CD14-positive monocyte (primary cell): ENCODE results near the gene PANX2. TPM values are rescaled to one million over a fixed set of nuclear protein-coding genes. Genes with fewer than 3 reads are reported as not detected.

Experiments used
- DNase-seq, 3 donors: peaks; one replicate each; pipeline ENCODE4 v3.0.0-alpha.2; 2011 to 2022
- H2AFZ ChIP-seq: 2 replicates; pipeline ENCODE4 v1.6.0; 2012; ENCODE audit warnings: mild to moderate bottlenecking, low read depth, low read length, inconsistent platforms; ENCODE audit not compliant: insufficient read depth, poor library complexity, severe bottlenecking
- H3K27ac ChIP-seq, 2 donors: 1 replicate in 1 of 2; 2 replicates in 1 of 2; pipeline ENCODE4 v1.5.1; 2012 to 2013; ENCODE audit warnings: low read length in 2 of 2, control low read depth in 1 of 2, inconsistent platforms in 1 of 2, low read depth in 1 of 2, mild to moderate bottlenecking in 1 of 2
- H3K27me3 ChIP-seq, 2 donors: one replicate each; pipeline versions ENCODE4 v1.6.0 to v1.6.1; 2011 to 2013; ENCODE audit warnings: low read length in 2 of 2; ENCODE audit not compliant: control insufficient read depth in 2 of 2, insufficient read depth in 2 of 2
- H3K36me3 ChIP-seq, 2 donors: replicated peaks in 1 of 2; 1 replicate in 1 of 2; 2 replicates in 1 of 2; pipeline versions ENCODE4 v1.5.1 to v1.6.1; 2012 to 2013; ENCODE audit warnings: low read length in 2 of 2, control low read depth in 1 of 2, inconsistent platforms in 1 of 2, mild to moderate bottlenecking in 1 of 2; ENCODE audit not compliant: insufficient read depth in 2 of 2, control insufficient read depth in 1 of 2
- H3K4me1 ChIP-seq, 2 donors: 1 replicate in 1 of 2; 2 replicates in 1 of 2; pipeline versions ENCODE4 v1.5.1 to v1.6.1; 2012 to 2013; ENCODE audit warnings: low read length in 2 of 2, control low read depth in 1 of 2, inconsistent platforms in 1 of 2, mild to moderate bottlenecking in 1 of 2, moderate library complexity in 1 of 2; ENCODE audit not compliant: insufficient read depth in 2 of 2, control insufficient read depth in 1 of 2
- H3K4me2 ChIP-seq: replicated peaks from 2 replicates; pipeline ENCODE3; 2012; ENCODE audit warnings: low read length, moderate library complexity, mild to moderate bottlenecking; ENCODE audit not compliant: poor library complexity, severe bottlenecking; ENCODE audit errors: extremely low read depth
- H3K4me3 ChIP-seq, 3 experiments: fragments of 200-600 bp in 1 of 3; sonication (generic) in 1 of 3; replicated peaks in 1 of 3; 1 replicate in 2 of 3; 2 replicates in 1 of 3; pipeline ENCODE4 v1.5.1; 2011 to 2013; ENCODE audit warnings: low read length in 3 of 3, mild to moderate bottlenecking in 3 of 3, control low read depth in 2 of 3, low read depth in 2 of 3, inconsistent platforms in 1 of 3, moderate library complexity in 1 of 3
- H3K79me2 ChIP-seq: 2 replicates; pipeline ENCODE4 v1.6.0; 2012; ENCODE audit warnings: mild to moderate bottlenecking, control low read depth, inconsistent platforms, low read length, moderate library complexity; ENCODE audit not compliant: insufficient read depth
- H3K9ac ChIP-seq: 2 replicates; pipeline ENCODE4 v1.6.0; 2017; ENCODE audit warnings: low read length, mild to moderate bottlenecking; ENCODE audit not compliant: insufficient read depth, poor library complexity, severe bottlenecking
- H3K9me3 ChIP-seq, 2 donors: replicated peaks in 1 of 2; 1 replicate in 1 of 2; 2 replicates in 1 of 2; pipeline versions ENCODE4 v1.5.1 to v1.6.1; 2012 to 2013; ENCODE audit warnings: low read length in 2 of 2, control low read depth in 1 of 2; ENCODE audit not compliant: control insufficient read depth in 1 of 2, insufficient read depth in 1 of 2
- H4K20me1 ChIP-seq: 2 replicates; pipeline ENCODE4 v1.6.0; 2012; ENCODE audit warnings: mild to moderate bottlenecking, low read length, control low read depth, moderate library complexity; ENCODE audit not compliant: insufficient read depth
- H3K27ac Mint-ChIP-seq, 7 donors: one replicate each; pipeline ENCODE4 v1.8.0; 2020; ENCODE audit warnings: mild to moderate bottlenecking in 7 of 7, mixed read lengths in 7 of 7, moderate library complexity in 6 of 7, inconsistent platforms in 2 of 7
- H3K27me3 Mint-ChIP-seq, 3 donors: one replicate each; pipeline ENCODE4 v1.8.0; 2021 to 2022; ENCODE audit warnings: low read depth in 3 of 3, mild to moderate bottlenecking in 3 of 3, mixed read lengths in 3 of 3, moderate library complexity in 3 of 3, inconsistent platforms in 1 of 3
- H3K36me3 Mint-ChIP-seq, 2 donors: one replicate each; pipeline ENCODE4 v1.8.0; 2020; ENCODE audit warnings: mixed read lengths in 2 of 2, inconsistent platforms in 1 of 2, mild to moderate bottlenecking in 1 of 2
- H3K4me1 Mint-ChIP-seq: one replicate; pipeline ENCODE4 v1.8.0; 2020; ENCODE audit warnings: mild to moderate bottlenecking, mixed read lengths
- H3K4me3 Mint-ChIP-seq, 2 donors: one replicate each; pipeline ENCODE4 v1.8.0; 2020; ENCODE audit warnings: mild to moderate bottlenecking in 2 of 2, mixed read lengths in 2 of 2, moderate library complexity in 1 of 2
- H3K9me3 Mint-ChIP-seq, 7 donors: one replicate each; pipeline ENCODE4 v1.8.0; 2020 to 2022; ENCODE audit warnings: mixed read lengths in 7 of 7, mild to moderate bottlenecking in 6 of 7, moderate library complexity in 6 of 7, inconsistent platforms in 2 of 7
- CTCF ChIP-seq: fragments of 200-600 bp; IDR thresholded peaks from one replicate; pipeline ENCODE4 v1.8.0; 2022; ENCODE audit warnings: antibody characterized with exemption, mild to moderate bottlenecking
- WGBS: methylation state at CpG from one replicate; pipeline ENCODE4 v1.1.5; 2013; ENCODE audit warnings: missing lambda C conversion rate; ENCODE audit not compliant: insufficient coverage; 5-methylcytosine and 5-hydroxymethylcytosine counted together
- intact Hi-C, 2 donors: fragments of 100-400 bp; cut with micrococcal nuclease; formaldehyde crosslinking; loops; one replicate each; pipeline versions ENCODE4 v1.15.0 to v1.15.1; 2023
- polyA plus RNA-seq, 3 donors: library from polyadenylated mRNA; depleted of rRNA in 1 of 3; unstranded in 2 of 3; stranded (reverse) in 1 of 3; fragments of 300-500 nt in 2 of 3; fragments of >200 nt in 1 of 3; fragmentation: Illumina TruSeq in 2 of 3; gene quantifications; 1 replicate in 2 of 3; 2 replicates in 1 of 3; pipeline ENCODE4 v1.2.3, GENCODE V29; 2012 to 2021

PANX2 gene
- polyA plus RNA-seq, 3 donors: 0.05 to 6.0 TPM; not detected in 1

DNA sequence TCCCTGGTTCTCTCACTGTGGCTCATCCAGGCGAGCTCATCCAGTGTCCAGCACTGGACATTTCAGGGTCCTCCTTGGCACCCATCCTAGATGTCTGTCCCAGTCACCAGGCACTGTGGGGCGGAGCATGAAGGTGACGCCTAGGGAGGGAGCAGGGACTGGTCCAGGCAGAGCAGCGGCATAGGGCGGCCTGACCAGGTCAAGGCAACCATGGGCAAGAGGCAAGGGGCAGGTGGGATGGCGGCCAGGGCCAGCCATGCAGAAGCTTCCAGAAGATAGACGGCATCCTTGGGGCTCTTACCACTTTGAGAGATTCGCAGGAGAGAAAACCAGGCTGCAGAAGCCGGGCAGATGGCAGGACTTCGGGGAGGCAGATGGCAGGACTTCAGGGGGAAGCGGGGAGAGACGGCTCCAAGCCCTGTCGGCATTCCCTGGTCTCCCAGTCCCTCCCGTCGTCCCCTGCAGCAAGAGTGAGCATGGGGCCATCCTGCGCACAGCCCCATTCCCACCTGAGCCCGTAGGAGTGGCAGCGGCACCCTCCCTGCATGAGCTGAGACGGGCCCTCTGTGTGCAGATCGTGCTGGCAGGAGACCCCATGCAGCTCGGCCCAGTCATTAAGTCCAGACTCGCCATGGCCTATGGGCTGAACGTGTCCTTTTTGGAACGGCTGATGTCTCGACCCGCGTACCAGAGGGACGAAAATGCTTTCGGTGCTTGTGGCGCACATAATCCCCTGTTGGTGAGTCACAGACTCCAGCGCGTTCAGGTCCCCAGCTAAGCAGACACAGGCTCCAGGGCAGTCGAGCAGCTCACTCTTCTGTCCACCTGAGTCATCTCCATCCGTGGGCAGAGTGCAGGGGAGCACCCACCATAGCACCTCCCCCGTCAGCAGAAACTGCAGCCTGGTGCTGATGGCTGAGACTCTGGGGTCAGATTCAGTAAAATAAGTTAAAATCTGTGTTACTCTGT lies 20.1 kb upstream of the PANX2 start:
- Histone ChIP-seq H4K20me1 (no peaks in the 10 kb centered on the region), H3K9me3 (no peaks in the 10 kb centered on the region), H3K79me2 (no peaks in the 10 kb centered on the region), H3K36me3 (no peaks in the 10 kb centered on the region), H2AFZ (no peak overlapping the region), H3K4me3 (no peak overlapping the region), H3K9ac (no peak overlapping the region), H3K4me2 (no peak overlapping the region), H3K27me3 (no peaks in the 10 kb centered on the region), H3K4me1 (peaks cover 34 to 37% of the 10 kb centered on the region in 2 donors), H3K27ac (no peak overlapping the region)
- Mint-ChIP-seq H3K9me3 (no peaks in the 10 kb centered on the region), H3K36me3 (no peaks in the 10 kb centered on the region), H3K27ac (no peak overlapping the region), H3K4me3 (no peak overlapping the region), H3K27me3 (peaks cover 0 to 6% (median 0%) of the 10 kb centered on the region in 3 donors), H3K4me1 (peaks cover 36% of the 10 kb centered on the region)
- no peak for DNase-seq
- intact Hi-C loops: no loop called here
- no peak for TF ChIP-seq CTCF
- 94% methylated on average over 34 of the region's 35 CpGs for WGBS

DNA sequence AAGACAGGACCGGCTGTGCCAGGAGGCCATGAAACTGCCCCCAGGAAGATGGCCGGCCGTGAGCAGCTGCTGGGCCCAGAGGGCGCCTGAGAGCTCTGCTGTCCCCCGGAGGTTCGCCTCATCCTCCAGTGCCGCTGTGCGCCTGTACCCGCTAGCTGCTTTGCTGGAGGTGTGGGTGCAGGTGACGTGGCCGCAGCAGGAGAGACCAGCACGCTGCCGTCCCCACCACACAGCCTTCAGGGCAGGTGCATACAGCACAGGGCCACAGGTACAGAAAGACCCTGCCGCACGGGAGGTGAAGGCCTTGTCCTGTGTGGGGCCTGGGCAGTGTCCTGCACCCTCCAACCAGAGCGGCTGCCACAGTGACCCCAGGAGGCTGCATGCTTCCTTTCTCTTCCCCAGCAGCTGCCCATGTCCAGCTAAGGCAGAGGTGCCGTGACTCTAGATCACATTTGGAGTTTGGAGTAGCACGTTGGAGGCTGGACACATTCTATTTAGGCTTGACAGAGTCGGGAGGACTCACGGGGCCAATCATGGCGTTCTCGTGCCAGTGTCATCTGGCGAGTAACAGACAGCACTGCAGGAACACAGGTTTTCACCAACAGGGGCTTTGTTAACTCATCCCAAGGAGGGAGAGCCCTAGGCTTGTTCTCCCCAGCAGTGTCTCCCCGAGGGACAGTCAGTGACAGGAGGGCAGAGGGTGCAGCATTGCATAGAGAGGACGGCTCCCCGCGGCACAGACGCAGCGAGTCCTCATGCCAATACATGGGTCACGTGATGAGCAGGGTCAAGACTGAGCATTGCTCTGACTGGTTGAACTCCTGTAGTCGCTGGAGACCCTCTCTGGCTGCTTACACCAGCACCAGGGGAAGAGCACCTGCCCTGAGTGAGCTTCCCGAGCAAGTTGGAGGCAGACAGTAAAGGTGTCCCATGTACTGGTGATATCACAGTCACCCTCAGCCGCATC lies 18.7 kb upstream of the PANX2 start:
- Histone ChIP-seq H3K4me1 (peaks cover 20 to 23% of the 10 kb centered on the region in 2 donors), H3K9me3 (no peaks in the 10 kb centered on the region), H3K27me3 (no peaks in the 10 kb centered on the region), H4K20me1 (no peaks in the 10 kb centered on the region), H3K4me2 (no peak overlapping the region), H3K27ac (no peak overlapping the region), H3K36me3 (no peaks in the 10 kb centered on the region), H3K79me2 (no peaks in the 10 kb centered on the region), H2AFZ (no peak overlapping the region), H3K9ac (no peak overlapping the region), H3K4me3 (no peak overlapping the region)
- Mint-ChIP-seq H3K27me3 (peaks cover 0 to 5% (median 0%) of the 10 kb centered on the region in 3 donors), H3K4me3 (no peak overlapping the region), H3K9me3 (no peaks in the 10 kb centered on the region), H3K27ac (peak overlapping the region in 1 of 7 donors; percentile 2), H3K4me1 (peaks cover 23% of the 10 kb centered on the region), H3K36me3 (no peaks in the 10 kb centered on the region)
- intact Hi-C loops: no loop called here
- TF ChIP-seq CTCF: no peak
- DNase-seq: no peak
- 91% methylated on average over 32 of the region's 33 CpGs for WGBS
